ENCODE data around the gene WNT6.

DNA sequence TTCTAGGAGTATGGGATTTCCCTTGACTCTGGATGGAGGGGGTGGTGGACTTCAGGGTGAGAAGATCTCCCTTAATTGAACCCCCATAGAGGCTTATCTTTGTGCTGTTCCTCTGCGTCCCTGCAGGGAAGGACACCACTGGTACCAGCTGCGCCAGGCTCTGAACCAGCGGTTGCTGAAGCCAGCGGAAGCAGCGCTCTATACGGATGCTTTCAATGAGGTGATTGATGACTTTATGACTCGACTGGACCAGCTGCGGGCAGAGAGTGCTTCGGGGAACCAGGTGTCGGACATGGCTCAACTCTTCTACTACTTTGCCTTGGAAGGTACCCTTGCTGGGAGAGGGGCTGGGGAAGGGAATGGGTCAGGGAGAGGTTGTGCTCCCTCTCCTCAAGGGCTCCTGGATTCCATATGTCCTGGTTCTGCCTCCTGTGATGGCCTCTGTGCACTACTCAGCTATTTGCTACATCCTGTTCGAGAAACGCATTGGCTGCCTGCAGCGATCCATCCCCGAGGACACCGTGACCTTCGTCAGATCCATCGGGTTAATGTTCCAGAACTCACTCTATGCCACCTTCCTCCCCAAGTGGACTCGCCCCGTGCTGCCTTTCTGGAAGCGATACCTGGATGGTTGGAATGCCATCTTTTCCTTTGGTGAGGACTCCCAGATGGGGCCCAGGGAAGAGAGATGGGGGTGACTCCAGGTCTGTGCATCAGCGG, 47.3 kb upstream of the WNT6 start:
- TF ChIP-seq, protein P1, sequence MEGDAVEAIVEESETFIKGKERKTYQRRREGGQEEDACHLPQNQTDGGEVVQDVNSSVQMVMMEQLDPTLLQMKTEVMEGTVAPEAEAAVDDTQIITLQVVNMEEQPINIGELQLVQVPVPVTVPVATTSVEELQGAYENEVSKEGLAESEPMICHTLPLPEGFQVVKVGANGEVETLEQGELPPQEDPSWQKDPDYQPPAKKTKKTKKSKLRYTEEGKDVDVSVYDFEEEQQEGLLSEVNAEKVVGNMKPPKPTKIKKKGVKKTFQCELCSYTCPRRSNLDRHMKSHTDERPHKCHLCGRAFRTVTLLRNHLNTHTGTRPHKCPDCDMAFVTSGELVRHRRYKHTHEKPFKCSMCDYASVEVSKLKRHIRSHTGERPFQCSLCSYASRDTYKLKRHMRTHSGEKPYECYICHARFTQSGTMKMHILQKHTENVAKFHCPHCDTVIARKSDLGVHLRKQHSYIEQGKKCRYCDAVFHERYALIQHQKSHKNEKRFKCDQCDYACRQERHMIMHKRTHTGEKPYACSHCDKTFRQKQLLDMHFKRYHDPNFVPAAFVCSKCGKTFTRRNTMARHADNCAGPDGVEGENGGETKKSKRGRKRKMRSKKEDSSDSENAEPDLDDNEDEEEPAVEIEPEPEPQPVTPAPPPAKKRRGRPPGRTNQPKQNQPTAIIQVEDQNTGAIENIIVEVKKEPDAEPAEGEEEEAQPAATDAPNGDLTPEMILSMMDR (conservative IDR thresholded peaks at IDR 0.05; ENCODE audit: low read length): no peak
- TF ChIP-seq EZH2phosphoT487 (IDR thresholded peaks at IDR 0.05; ENCODE audit: borderline replicate concordance): no peak

Data from Loucy (cell line).